ENCODE data around the gene CASK.

Gene CASK

DNA sequence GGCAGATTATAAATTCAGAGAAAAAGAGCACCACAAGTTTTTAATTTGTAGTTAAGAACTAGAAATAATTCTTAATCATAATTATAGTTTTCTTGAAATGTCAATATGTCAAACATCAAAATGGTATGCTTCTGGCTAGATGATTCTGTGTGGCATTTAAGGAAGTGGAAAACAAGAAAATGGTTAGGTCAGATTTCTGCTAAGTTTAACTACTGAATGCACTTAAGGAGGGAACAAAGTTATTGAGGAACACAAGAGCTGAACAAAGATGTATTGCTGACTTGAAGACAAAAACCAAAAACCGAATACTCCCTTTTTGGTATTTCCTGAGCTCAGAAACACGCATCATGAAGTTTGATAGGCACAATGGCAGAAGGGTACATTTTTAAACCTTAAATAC, 293.3 kb downstream of the CASK start:
- Histone ChIP-seq H3K9ac (ENCODE audit: low read length) (no peak overlapping the region), H3F3A (ENCODE audit: insufficient read depth, low read length) (no peaks in the 10 kb centered on the region), H3K9me3 (ENCODE audit: low read length) (no peaks in the 10 kb centered on the region), H3K4me3 (ENCODE audit: low read depth, low read length, poor library complexity, severe bottlenecking) (no peak overlapping the region), H3K4me1 (ENCODE audit: insufficient read depth, low read length, severe bottlenecking) (no peaks in the 10 kb centered on the region), H3K79me2 (ENCODE audit: insufficient read depth, low read length) (no peaks in the 10 kb centered on the region), H3K27ac (ENCODE audit: low read depth, low read length, poor library complexity, severe bottlenecking) (no peak overlapping the region), H3K9me2 (ENCODE audit: low read depth, low read length) (no peaks in the 10 kb centered on the region), H4K20me1 (ENCODE audit: insufficient read depth, low read length) (no peaks in the 10 kb centered on the region), H3K4me2 (ENCODE audit: low read length) (no peak overlapping the region), H2AFZ (ENCODE audit: low read length) (no peak overlapping the region), H3K27me3 (ENCODE audit: insufficient read depth, low read length) (no peaks in the 10 kb centered on the region), H3K36me3 (ENCODE audit: insufficient read depth, low read length) (0 out of 2 replicates have a peak, but pooled peaks cover 4% of the 10 kb centered on the region)
- TF ChIP-seq, protein P1, sequence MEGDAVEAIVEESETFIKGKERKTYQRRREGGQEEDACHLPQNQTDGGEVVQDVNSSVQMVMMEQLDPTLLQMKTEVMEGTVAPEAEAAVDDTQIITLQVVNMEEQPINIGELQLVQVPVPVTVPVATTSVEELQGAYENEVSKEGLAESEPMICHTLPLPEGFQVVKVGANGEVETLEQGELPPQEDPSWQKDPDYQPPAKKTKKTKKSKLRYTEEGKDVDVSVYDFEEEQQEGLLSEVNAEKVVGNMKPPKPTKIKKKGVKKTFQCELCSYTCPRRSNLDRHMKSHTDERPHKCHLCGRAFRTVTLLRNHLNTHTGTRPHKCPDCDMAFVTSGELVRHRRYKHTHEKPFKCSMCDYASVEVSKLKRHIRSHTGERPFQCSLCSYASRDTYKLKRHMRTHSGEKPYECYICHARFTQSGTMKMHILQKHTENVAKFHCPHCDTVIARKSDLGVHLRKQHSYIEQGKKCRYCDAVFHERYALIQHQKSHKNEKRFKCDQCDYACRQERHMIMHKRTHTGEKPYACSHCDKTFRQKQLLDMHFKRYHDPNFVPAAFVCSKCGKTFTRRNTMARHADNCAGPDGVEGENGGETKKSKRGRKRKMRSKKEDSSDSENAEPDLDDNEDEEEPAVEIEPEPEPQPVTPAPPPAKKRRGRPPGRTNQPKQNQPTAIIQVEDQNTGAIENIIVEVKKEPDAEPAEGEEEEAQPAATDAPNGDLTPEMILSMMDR (IDR thresholded peaks at IDR 0.05; ENCODE audit: low read length), result no peak
- no peak for TF ChIP-seq EZH2 (IDR thresholded peaks at IDR 0.05; ENCODE audit: borderline replicate concordance, low read length)

DNA sequence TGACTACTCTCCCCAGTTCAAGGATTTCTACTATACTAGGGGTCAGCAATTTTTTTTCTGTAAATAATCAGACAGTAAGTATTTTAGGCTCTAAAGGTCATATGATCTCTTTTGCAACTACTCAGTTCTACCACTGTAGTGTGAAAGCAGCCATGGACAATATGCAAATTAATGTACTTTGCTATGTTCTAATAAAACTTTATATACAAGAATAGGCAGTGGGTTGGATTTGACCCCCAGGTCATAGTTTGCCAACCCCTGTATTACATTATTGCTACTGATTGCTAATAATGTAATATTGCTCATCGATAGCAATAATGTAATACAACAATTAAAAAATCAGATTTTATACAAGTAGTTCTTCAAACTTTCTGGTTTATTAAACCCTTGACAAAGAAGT, 293.8 kb downstream of the CASK start:
- H3F3A ChIP-seq (ENCODE audit: insufficient read depth, low read length), result no peaks in the 10 kb centered on the region
- H3K36me3 ChIP-seq (ENCODE audit: insufficient read depth, low read length), result peaks cover 6% of the 10 kb centered on the region; the same call in 1 of the 2 replicates
- H3K9ac ChIP-seq (ENCODE audit: low read length), result no peak overlapping the region
- H3K4me1 ChIP-seq (ENCODE audit: insufficient read depth, low read length, severe bottlenecking), result no peaks in the 10 kb centered on the region
- no peak overlapping the region for H2AFZ ChIP-seq (ENCODE audit: low read length)
- H4K20me1 ChIP-seq (ENCODE audit: insufficient read depth, low read length), result no peaks in the 10 kb centered on the region
- no peaks in the 10 kb centered on the region for H3K9me3 ChIP-seq (ENCODE audit: low read length)
- no peaks in the 10 kb centered on the region for H3K27me3 ChIP-seq (ENCODE audit: insufficient read depth, low read length)
- no peaks in the 10 kb centered on the region for H3K79me2 ChIP-seq (ENCODE audit: insufficient read depth, low read length)
- no peaks in the 10 kb centered on the region for H3K9me2 ChIP-seq (ENCODE audit: low read depth, low read length)
- H3K4me2 ChIP-seq (ENCODE audit: low read length), result no peak overlapping the region
- H3K27ac ChIP-seq (ENCODE audit: low read depth, low read length, poor library complexity, severe bottlenecking), result no peak overlapping the region
- no peak overlapping the region for H3K4me3 ChIP-seq (ENCODE audit: low read depth, low read length, poor library complexity, severe bottlenecking)
- TF ChIP-seq, protein P1 (IDR thresholded peaks at IDR 0.05; ENCODE audit: low read length), result no peak
- TF ChIP-seq EZH2 (IDR thresholded peaks at IDR 0.05; ENCODE audit: borderline replicate concordance, low read length), result no peak

DNA sequence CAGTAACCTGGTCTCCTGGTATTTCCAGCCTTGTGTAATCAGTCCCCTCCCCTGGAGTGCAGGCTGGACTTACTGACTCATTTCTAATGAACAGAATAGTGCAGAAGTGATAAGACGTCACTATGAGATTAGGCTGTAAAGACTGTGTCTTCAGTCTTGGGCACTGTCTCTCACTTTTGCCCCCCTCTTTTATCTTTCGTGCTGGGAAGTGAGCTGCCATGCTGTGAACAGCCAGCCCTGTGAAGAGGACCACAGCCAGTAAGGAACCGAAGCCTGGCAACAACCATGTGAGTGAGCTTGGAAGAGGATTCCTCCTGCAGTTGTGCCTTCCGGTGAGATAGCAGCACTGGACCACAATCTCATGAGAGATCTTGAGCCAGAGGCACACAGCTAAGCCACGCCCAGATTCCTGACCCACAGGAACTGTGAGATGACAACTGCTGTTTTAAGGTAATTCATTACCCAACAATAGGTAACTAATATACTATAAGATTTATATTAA, 302.1 kb downstream of the CASK start:
- H3F3A ChIP-seq (ENCODE audit: insufficient read depth, low read length), result no peaks in the 10 kb centered on the region
- no peaks in the 10 kb centered on the region for H3K27me3 ChIP-seq (ENCODE audit: insufficient read depth, low read length)
- no peak overlapping the region for H3K4me3 ChIP-seq (ENCODE audit: low read depth, low read length, poor library complexity, severe bottlenecking)
- no peaks in the 10 kb centered on the region for H3K79me2 ChIP-seq (ENCODE audit: insufficient read depth, low read length)
- H3K27ac ChIP-seq (ENCODE audit: low read depth, low read length, poor library complexity, severe bottlenecking), result no peak overlapping the region
- peaks cover 11% of the 10 kb centered on the region; the same call in 1 of the 2 replicates for H3K36me3 ChIP-seq (ENCODE audit: insufficient read depth, low read length)
- H3K4me2 ChIP-seq (ENCODE audit: low read length), result no peak overlapping the region
- H3K9me2 ChIP-seq (ENCODE audit: low read depth, low read length), result no peaks in the 10 kb centered on the region
- peaks cover 6% of the 10 kb centered on the region for H3K4me1 ChIP-seq (ENCODE audit: insufficient read depth, low read length, severe bottlenecking)
- TF ChIP-seq, protein P1 (IDR thresholded peaks at IDR 0.05; ENCODE audit: low read length), result no peak
- TF ChIP-seq EZH2 (IDR thresholded peaks at IDR 0.05; ENCODE audit: borderline replicate concordance, low read length), result no peak
- no peak overlapping the region for H3K9ac ChIP-seq (ENCODE audit: low read length)
- no peaks in the 10 kb centered on the region for H4K20me1 ChIP-seq (ENCODE audit: insufficient read depth, low read length)
- H2AFZ ChIP-seq (ENCODE audit: low read length), result no peak overlapping the region
- H3K9me3 ChIP-seq (ENCODE audit: low read length), result no peaks in the 10 kb centered on the region

All from OCI-LY1 (cell line).